ENCODE results near the gene GUCY1B1. TPM values are rescaled to one million over a fixed set of nuclear protein-coding genes. Genes with fewer than 3 reads are reported as not detected.

The GUCY1B1 gene
- total RNA-seq, 5 donors from 2014 or later (not counting 1 experiment from before 2014, with no cell fraction given): 0.09 to 1.1 (median 0.12) TPM

DNA sequence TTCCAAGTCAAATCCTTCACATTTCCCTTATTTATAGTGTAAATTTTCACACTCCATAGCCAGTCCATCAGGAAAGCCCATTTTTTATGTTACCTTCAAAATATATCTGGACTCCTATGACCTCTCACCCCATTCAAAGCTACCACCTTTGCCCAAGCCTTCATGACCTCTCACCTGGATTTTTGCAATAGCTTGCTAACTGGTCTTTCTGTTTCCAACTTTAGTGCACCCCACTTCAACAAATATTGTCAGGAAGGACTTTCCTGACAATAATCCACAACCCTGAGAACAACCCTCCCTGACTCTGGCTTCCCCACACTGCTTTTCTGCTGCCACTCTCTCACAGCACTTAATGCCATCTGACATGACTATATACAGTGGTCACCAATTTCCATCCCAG lies 73.8 kb downstream of the GUCY1B1 start:
- Histone ChIP-seq H3K27ac (ENCODE audit: low read length) (no peak overlapping the region), H3K9me3 (no peaks in the 10 kb centered on the region), H3K27me3 (replicated peaks in 1 of 2; ENCODE audit: control insufficient read depth in 2 of 2, extremely low read depth in 1 of 2, insufficient read depth in 2 of 2, low read length in 1 of 2) (no peaks in the 10 kb centered on the region), H3K4me1 (ENCODE audit: control insufficient read depth in 1 of 2, extremely low read depth in 1 of 2, insufficient read depth in 2 of 2, low read length in 2 of 2) (no peaks in the 10 kb centered on the region), H3K36me3 (ENCODE audit: control insufficient read depth in 2 of 2, extremely low read depth in 1 of 2, insufficient read depth in 1 of 2, low read length in 1 of 2) (no peaks in the 10 kb centered on the region), H3K4me3 (ENCODE audit: control insufficient read depth in 1 of 2, extremely low read depth in 1 of 2, low read length in 1 of 2) (no peak overlapping the region)
- no peaks in the 10 kb centered on the region for H3K36me3 Mint-ChIP-seq
- no peak overlapping the region for H3K4me3 Mint-ChIP-seq
- H3K27ac Mint-ChIP-seq: no peak overlapping the region
- H3K4me1 Mint-ChIP-seq: no peaks in the 10 kb centered on the region
- no peaks in the 10 kb centered on the region for H3K9me3 Mint-ChIP-seq
- POLR2A ChIA-PET: no interaction called here
- H3K27me3 Mint-ChIP-seq: peaks cover 0 to 4% of the 10 kb centered on the region in 2 donors
- ATAC-seq (replicated peaks in 1 of 4) (no peak), DNase-seq (no peak)
- CTCF ChIA-PET: no interaction called here

DNA sequence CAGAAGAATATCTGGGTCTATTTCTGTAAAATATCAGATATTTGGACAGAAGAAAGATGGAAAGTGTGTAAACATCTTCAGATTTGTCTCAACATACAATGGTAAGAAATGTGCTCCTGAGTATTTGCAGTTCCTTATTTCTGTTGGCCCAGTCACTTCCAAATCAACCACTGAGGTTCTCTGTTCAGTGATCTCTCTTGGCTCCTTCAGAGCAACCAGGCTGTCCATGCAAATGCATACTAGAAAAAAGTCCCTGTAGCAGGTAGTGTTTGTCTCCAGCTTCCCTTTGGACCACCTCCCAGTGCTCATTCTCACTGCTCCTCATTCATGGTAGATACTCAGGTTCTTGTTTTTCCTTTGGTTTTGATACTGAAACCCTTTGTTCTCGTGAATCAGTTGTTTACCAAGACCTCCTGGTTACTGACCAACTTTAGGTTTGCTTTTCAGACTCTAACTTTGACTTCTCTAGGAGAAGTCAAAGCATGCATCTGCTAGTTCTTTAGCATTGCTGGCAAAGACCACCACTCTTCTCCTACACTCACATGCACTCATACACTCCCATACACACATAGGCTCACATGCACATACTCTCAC lies 78.5 kb downstream of the GUCY1B1 start:
- ATAC-seq (replicated peaks in 1 of 4) (no peak), DNase-seq (no peak)
- Histone ChIP-seq H3K36me3 (ENCODE audit: control insufficient read depth in 2 of 2, extremely low read depth in 1 of 2, insufficient read depth in 1 of 2, low read length in 1 of 2) (no peaks in the 10 kb centered on the region), H3K27ac (ENCODE audit: low read length) (no peak overlapping the region), H3K4me1 (ENCODE audit: control insufficient read depth in 1 of 2, extremely low read depth in 1 of 2, insufficient read depth in 2 of 2, low read length in 2 of 2) (no peaks in the 10 kb centered on the region), H3K27me3 (replicated peaks in 1 of 2; ENCODE audit: control insufficient read depth in 2 of 2, extremely low read depth in 1 of 2, insufficient read depth in 2 of 2, low read length in 1 of 2) (no peaks in the 10 kb centered on the region), H3K4me3 (ENCODE audit: control insufficient read depth in 1 of 2, extremely low read depth in 1 of 2, low read length in 1 of 2) (no peak overlapping the region), H3K9me3 (no peaks in the 10 kb centered on the region)
- no peaks in the 10 kb centered on the region for H3K4me1 Mint-ChIP-seq
- no peak overlapping the region for H3K4me3 Mint-ChIP-seq
- H3K9me3 Mint-ChIP-seq: no peaks in the 10 kb centered on the region
- H3K27ac Mint-ChIP-seq: no peak overlapping the region
- H3K27me3 Mint-ChIP-seq: peaks cover 0 to 19% of the 10 kb centered on the region in 2 donors
- WGBS (ENCODE audit: insufficient coverage): 23% methylated on average over 1 of the region's 1 CpG
- ChIA-PET POLR2A (no interaction called here), CTCF (no interaction called here)
- H3K36me3 Mint-ChIP-seq: no peaks in the 10 kb centered on the region

DNA sequence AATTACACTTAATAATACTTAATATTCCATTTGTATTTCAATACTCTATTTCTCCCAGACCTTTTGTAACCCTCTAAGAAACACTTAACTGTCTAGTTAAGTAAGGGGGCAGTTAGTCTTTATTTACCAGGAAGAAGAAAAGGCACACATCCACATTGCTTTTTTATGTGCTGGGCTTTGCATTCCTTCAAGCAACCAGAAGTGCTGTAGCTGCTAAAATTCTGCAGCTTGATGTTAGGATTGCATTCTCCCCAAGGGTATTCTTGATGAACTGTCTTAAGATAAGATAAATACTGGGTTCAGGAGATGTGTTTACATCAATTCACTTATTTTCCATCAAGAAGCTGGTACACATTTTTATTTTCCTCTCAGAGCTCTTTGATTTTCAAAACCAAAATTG lies 83.3 kb downstream of the GUCY1B1 start:
- Mint-ChIP-seq H3K4me3 (no peak overlapping the region), H3K4me1 (no peaks in the 10 kb centered on the region), H3K36me3 (no peaks in the 10 kb centered on the region), H3K9me3 (peaks cover 0 to under 1% (median 0%) of the 10 kb centered on the region in 3 donors), H3K27ac (no peak overlapping the region), H3K27me3 (peaks cover 0 to 18% of the 10 kb centered on the region in 2 donors)
- H3K9me3 ChIP-seq: no peaks in the 10 kb centered on the region
- H3K27ac ChIP-seq (ENCODE audit: low read length): no peak overlapping the region
- ChIA-PET POLR2A (no interaction called here), CTCF (no interaction called here)
- ATAC-seq (replicated peaks in 1 of 4) (no peak), DNase-seq (no peak)
- no peaks in the 10 kb centered on the region for H3K27me3 ChIP-seq (replicated peaks in 1 of 2; ENCODE audit: control insufficient read depth in 2 of 2, extremely low read depth in 1 of 2, insufficient read depth in 2 of 2, low read length in 1 of 2)
- no peak overlapping the region for H3K4me3 ChIP-seq (ENCODE audit: control insufficient read depth in 1 of 2, extremely low read depth in 1 of 2, low read length in 1 of 2)
- no peaks in the 10 kb centered on the region for H3K4me1 ChIP-seq (ENCODE audit: control insufficient read depth in 1 of 2, extremely low read depth in 1 of 2, insufficient read depth in 2 of 2, low read length in 2 of 2)
- H3K36me3 ChIP-seq (ENCODE audit: control insufficient read depth in 2 of 2, extremely low read depth in 1 of 2, insufficient read depth in 1 of 2, low read length in 1 of 2): no peaks in the 10 kb centered on the region

DNA sequence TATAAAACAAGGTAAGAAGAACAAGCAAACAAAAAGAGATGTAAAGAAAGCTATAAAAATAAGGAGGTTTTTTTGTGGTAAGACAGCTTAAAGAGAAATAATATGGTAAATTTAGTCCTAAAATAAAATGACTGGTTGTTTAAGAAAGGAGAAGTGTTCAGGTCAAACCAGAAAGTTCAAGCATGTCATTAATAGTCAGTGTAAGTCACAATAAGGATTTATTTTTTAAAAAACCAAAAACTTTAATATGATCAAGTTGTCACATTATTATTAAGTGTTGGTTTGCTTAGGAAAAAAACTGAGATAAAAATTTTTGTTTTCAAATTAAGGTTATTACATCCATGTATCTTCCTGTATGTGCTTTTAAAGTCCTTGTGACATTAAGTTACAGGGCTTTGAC lies 88.1 kb downstream of the GUCY1B1 start:
- ATAC-seq (replicated peaks in 1 of 4) (no peak), DNase-seq (no peak)
- ChIA-PET CTCF (no interaction called here), POLR2A (no interaction called here)
- no peaks in the 10 kb centered on the region for H3K36me3 Mint-ChIP-seq
- H3K9me3 ChIP-seq: no peaks in the 10 kb centered on the region
- H3K9me3 Mint-ChIP-seq: peaks cover 0 to 2% (median 0%) of the 10 kb centered on the region in 3 donors
- no peaks in the 10 kb centered on the region for H3K4me1 Mint-ChIP-seq
- H3K36me3 ChIP-seq (ENCODE audit: control insufficient read depth in 2 of 2, extremely low read depth in 1 of 2, insufficient read depth in 1 of 2, low read length in 1 of 2): no peaks in the 10 kb centered on the region
- no peak overlapping the region for H3K4me3 ChIP-seq (ENCODE audit: control insufficient read depth in 1 of 2, extremely low read depth in 1 of 2, low read length in 1 of 2)
- H3K27me3 ChIP-seq (replicated peaks in 1 of 2; ENCODE audit: control insufficient read depth in 2 of 2, extremely low read depth in 1 of 2, insufficient read depth in 2 of 2, low read length in 1 of 2): no peaks in the 10 kb centered on the region
- no peak overlapping the region for H3K4me3 Mint-ChIP-seq
- no peak overlapping the region for H3K27ac Mint-ChIP-seq
- peaks cover 0 to 4% of the 10 kb centered on the region in 2 donors for H3K27me3 Mint-ChIP-seq
- H3K27ac ChIP-seq (ENCODE audit: low read length): no peak overlapping the region
- H3K4me1 ChIP-seq (ENCODE audit: control insufficient read depth in 1 of 2, extremely low read depth in 1 of 2, insufficient read depth in 2 of 2, low read length in 2 of 2): no peaks in the 10 kb centered on the region

DNA sequence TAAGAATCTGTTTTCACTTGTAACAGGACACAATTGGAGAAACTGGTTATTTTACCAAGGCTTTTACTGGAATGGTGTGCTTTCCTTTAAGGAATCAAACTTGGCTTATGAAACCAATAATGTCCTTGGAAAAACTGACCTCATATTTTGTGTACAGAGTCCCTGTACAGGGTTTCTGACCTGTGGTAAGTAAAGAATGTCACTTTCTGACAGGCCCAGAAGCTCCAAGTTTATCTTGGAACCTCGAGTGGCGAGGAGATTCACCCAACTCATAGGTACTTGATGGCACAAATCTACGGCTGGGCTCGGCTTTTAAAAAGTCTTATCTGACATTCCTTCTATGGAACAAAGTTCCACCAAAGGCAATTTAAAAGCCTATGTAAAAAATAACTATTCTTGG lies 90.2 kb downstream of the GUCY1B1 start:
- WGBS (ENCODE audit: insufficient coverage): no CpG with 5 or more reads among the region's 4 CpGs
- CTCF ChIA-PET: no interaction called here
- DNase-seq: no peak

DNA sequence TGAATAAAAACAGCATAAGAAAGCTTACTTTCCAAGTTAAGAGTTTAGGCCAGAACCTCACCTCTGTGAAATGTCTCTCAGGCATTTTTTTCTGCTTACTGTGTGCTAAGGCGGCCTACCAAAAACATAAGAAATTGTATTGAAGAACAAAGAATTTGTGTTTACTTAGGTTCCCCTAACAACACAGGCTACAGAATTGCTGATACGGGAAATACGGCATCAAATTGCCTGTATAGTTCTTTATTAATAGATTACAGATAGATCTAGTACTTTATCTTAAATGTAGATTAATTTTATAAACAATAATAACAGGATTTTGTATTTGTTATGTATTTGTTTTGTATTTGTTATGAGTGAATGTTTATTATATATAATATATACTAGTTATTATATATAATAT lies 94.4 kb downstream of the GUCY1B1 start:
- POLR2A ChIA-PET: no interaction called here
- CTCF ChIA-PET: no interaction called here
- no CpG with 5 or more reads among the region's 3 CpGs for WGBS (ENCODE audit: insufficient coverage)
- Histone ChIP-seq H3K4me1 (ENCODE audit: control insufficient read depth in 1 of 2, extremely low read depth in 1 of 2, insufficient read depth in 2 of 2, low read length in 2 of 2) (no peaks in the 10 kb centered on the region), H3K4me3 (ENCODE audit: control insufficient read depth in 1 of 2, extremely low read depth in 1 of 2, low read length in 1 of 2) (no peak overlapping the region), H3K36me3 (ENCODE audit: control insufficient read depth in 2 of 2, extremely low read depth in 1 of 2, insufficient read depth in 1 of 2, low read length in 1 of 2) (no peaks in the 10 kb centered on the region), H3K27ac (ENCODE audit: low read length) (no peak overlapping the region), H3K27me3 (replicated peaks in 1 of 2; ENCODE audit: control insufficient read depth in 2 of 2, extremely low read depth in 1 of 2, insufficient read depth in 2 of 2, low read length in 1 of 2) (no peaks in the 10 kb centered on the region), H3K9me3 (no peaks in the 10 kb centered on the region)
- Mint-ChIP-seq H3K9me3 (no peaks in the 10 kb centered on the region), H3K36me3 (no peaks in the 10 kb centered on the region), H3K27me3 (peaks cover 0 to 6% of the 10 kb centered on the region in 2 donors), H3K4me1 (no peaks in the 10 kb centered on the region), H3K27ac (no peak overlapping the region), H3K4me3 (no peak overlapping the region)
- DNase-seq (no peak), ATAC-seq (replicated peaks in 1 of 4) (no peak)

More for the DNA sequence above, 90.2 kb downstream of the GUCY1B1 start:
- H3K4me3 ChIP-seq (ENCODE audit: control insufficient read depth in 1 of 2, extremely low read depth in 1 of 2, low read length in 1 of 2): no peak overlapping the region
- H3K27me3 Mint-ChIP-seq: no peaks in the 10 kb centered on the region
- H3K4me1 ChIP-seq (ENCODE audit: control insufficient read depth in 1 of 2, extremely low read depth in 1 of 2, insufficient read depth in 2 of 2, low read length in 2 of 2): no peaks in the 10 kb centered on the region
- H3K27ac ChIP-seq (ENCODE audit: low read length): no peak overlapping the region
- H3K9me3 ChIP-seq: no peaks in the 10 kb centered on the region
- H3K9me3 Mint-ChIP-seq: peaks cover 0 to 2% (median 0%) of the 10 kb centered on the region in 3 donors
- no peak overlapping the region for H3K27ac Mint-ChIP-seq
- ATAC-seq (replicated peaks in 1 of 4): no peak
- no peaks in the 10 kb centered on the region for H3K36me3 Mint-ChIP-seq
- POLR2A ChIA-PET: no interaction called here
- H3K4me1 Mint-ChIP-seq: no peaks in the 10 kb centered on the region
- H3K27me3 ChIP-seq (replicated peaks in 1 of 2; ENCODE audit: control insufficient read depth in 2 of 2, extremely low read depth in 1 of 2, insufficient read depth in 2 of 2, low read length in 1 of 2): no peaks in the 10 kb centered on the region
- no peak overlapping the region for H3K4me3 Mint-ChIP-seq
- no peaks in the 10 kb centered on the region for H3K36me3 ChIP-seq (ENCODE audit: control insufficient read depth in 2 of 2, extremely low read depth in 1 of 2, insufficient read depth in 1 of 2, low read length in 1 of 2)

DNA sequence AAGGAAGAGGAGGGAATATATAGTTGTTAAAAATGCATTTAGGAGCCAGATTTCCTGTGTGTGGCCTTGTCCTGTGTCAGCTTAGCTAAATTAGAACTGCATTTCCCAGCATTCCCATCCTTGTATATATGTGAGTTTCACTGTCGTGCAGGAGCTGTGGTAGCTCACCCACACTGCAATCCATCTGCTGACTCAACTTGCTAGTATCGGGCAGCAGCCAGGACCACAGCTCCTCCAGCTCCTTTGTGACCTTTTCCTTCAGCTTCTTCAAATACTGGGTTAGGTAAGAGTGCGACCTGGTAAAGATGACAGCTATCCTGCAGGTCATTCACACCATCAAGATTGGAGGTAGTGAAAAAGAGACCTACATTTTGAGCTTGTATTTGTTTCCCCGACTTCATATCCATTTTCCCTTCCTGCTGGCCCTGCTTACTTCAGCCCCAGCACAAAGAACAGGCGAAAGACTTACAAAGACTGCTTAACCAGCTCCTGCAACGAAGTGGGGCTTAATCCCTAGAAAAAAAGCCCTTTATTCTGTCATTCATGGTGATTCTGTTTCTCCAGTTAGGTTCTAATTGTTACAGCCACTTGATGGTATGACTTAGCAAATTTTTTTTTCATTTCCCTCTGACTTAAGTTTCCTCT lies 95.9 kb downstream of the GUCY1B1 start:
- Histone ChIP-seq H3K4me1 (ENCODE audit: control insufficient read depth in 1 of 2, extremely low read depth in 1 of 2, insufficient read depth in 2 of 2, low read length in 2 of 2) (no peaks in the 10 kb centered on the region), H3K4me3 (ENCODE audit: control insufficient read depth in 1 of 2, extremely low read depth in 1 of 2, low read length in 1 of 2) (no peak overlapping the region), H3K9me3 (no peaks in the 10 kb centered on the region), H3K27me3 (replicated peaks in 1 of 2; ENCODE audit: control insufficient read depth in 2 of 2, extremely low read depth in 1 of 2, insufficient read depth in 2 of 2, low read length in 1 of 2) (no peaks in the 10 kb centered on the region), H3K36me3 (ENCODE audit: control insufficient read depth in 2 of 2, extremely low read depth in 1 of 2, insufficient read depth in 1 of 2, low read length in 1 of 2) (no peaks in the 10 kb centered on the region), H3K27ac (ENCODE audit: low read length) (no peak overlapping the region)
- ChIA-PET POLR2A (no interaction called here), CTCF (no interaction called here)
- Mint-ChIP-seq H3K9me3 (no peaks in the 10 kb centered on the region), H3K27ac (no peak overlapping the region), H3K4me1 (no peaks in the 10 kb centered on the region), H3K36me3 (no peaks in the 10 kb centered on the region), H3K27me3 (peaks cover 0 to 6% of the 10 kb centered on the region in 2 donors), H3K4me3 (no peak overlapping the region)
- DNase-seq: no peak
- 60% methylated on average over 1 of the region's 6 CpGs for WGBS (ENCODE audit: insufficient coverage)
- no peak for ATAC-seq (replicated peaks in 1 of 4)

Data from T-cell (primary cell).